Heart left ventricle (tissue), 13 donors: ENCODE data around the gene FOXP2.
"Not testable (repeated sequence)": the region's sequence is repeated elsewhere in the genome, so short reads cannot be mapped to it uniquely, and the experiment has no call there.

Experiments used
- CTCF ChIP-seq, 12 donors: fragments of 200-600 bp; sonication (generic) in 4 of 12; IDR thresholded peaks; one replicate each; pipeline versions ENCODE4 v1.5.0 to v1.8.0; 2018 to 2022; ENCODE audit warnings: antibody characterized with exemption in 12 of 12, mild to moderate bottlenecking in 5 of 12
- POLR2A ChIP-seq, 2 donors: fragments of 450-650 bp; IDR thresholded peaks; one replicate each; pipeline ENCODE4 v1.6.1; 2017; ENCODE audit warnings: antibody characterized with exemption in 2 of 2, mild to moderate bottlenecking in 2 of 2, moderate library complexity in 2 of 2
- donor health status: ischemic (EF 13 %, LVEDD 7.1; RV severe dilation, severe dysfunction).
- donor health status: DM: no; HTN: yes; CAD: no.
- donor health status: DM: no; HTN: no; CAD: no.
- donor health status: ischemic (EF 25% LVEDD 6.9; RV normal size, moderate dysfunction).
- donor health status: ischemic (EF 25% LVEDD 5.7; RV mildly dilated, moderate dysfunction).
- donor health status: ischemic (EF 35%, LVEDD 5.7; RV mildly dilated, moderate dysfunction).
- donor health status: nonischemic (EF 11% LVEDD 7.7; RV severe dilation, severe dysfunction).
- donor health status: DM: yes; HTN: yes; CAD: no.
- donor health status: PGD.
- donor health status: ischemic (EF 29% LVEDD 5.4; RV normal size, mild dysfunction).
- donor health status: nonischemic (EF 23%, LVEDD 6.1; RV moderate dilation, normal function).

- TF ChIP-seq CTCF, POLR2A (IDR thresholded peaks at IDR 0.05): not testable (repeated sequence)
Measured at GRCh38 chr7:114608822-114609221, 194.2 kb downstream of the FOXP2 start.
